ENCODE data around the gene TMEM120B.

DNA sequence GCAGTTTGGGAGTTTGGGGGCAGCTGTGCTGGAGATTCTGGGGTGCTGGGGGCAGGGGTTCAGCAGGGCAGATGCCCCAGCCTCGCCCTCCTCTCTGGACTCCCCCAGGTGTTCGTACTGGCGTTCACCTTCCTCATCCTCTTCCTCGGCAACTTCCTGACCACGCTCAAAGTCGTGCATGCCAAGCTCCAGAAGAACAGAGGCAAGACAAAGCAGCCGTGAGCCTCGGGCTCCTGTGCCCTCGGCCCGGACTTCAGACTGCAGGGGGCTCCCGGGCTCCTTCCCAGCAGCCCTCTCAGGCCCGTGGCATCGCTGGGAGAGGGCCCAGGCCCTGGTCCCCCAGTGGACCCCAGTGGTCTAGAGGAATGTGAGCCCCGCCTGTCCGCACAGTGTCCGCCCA is 62.9 kb downstream of the TMEM120B start:
- TF ChIP-seq, protein P1, sequence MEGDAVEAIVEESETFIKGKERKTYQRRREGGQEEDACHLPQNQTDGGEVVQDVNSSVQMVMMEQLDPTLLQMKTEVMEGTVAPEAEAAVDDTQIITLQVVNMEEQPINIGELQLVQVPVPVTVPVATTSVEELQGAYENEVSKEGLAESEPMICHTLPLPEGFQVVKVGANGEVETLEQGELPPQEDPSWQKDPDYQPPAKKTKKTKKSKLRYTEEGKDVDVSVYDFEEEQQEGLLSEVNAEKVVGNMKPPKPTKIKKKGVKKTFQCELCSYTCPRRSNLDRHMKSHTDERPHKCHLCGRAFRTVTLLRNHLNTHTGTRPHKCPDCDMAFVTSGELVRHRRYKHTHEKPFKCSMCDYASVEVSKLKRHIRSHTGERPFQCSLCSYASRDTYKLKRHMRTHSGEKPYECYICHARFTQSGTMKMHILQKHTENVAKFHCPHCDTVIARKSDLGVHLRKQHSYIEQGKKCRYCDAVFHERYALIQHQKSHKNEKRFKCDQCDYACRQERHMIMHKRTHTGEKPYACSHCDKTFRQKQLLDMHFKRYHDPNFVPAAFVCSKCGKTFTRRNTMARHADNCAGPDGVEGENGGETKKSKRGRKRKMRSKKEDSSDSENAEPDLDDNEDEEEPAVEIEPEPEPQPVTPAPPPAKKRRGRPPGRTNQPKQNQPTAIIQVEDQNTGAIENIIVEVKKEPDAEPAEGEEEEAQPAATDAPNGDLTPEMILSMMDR (conservative IDR thresholded peaks at IDR 0.05; ENCODE audit: low read length): no peak
- no peak for TF ChIP-seq EZH2phosphoT487 (IDR thresholded peaks at IDR 0.05; ENCODE audit: borderline replicate concordance, low read depth, low read length)

Data from OCI-LY7 (cell line).